Astrocyte (in vitro differentiated cells and primary cell): ENCODE results near the gene RALA. TPM values are rescaled to one million over a fixed set of nuclear protein-coding genes. Genes with fewer than 3 reads are reported as not detected.

Experiments
- DNase-seq: peaks from one replicate; pipeline ENCODE4 v3.0.0-alpha.2; 2010; ENCODE audit warnings: low read depth
- FAIRE-seq: peaks from 2 replicates; lab custom pipeline; 2011; peaks lifted over from hg19 to GRCh38; lab: Jason Lieb, UNC
- H2AFZ ChIP-seq: 2 replicates; pipeline ENCODE4 v1.6.0; 2012; ENCODE audit warnings: low read depth, low read length, inconsistent platforms
- H3K27ac ChIP-seq: 2 replicates; pipeline ENCODE4 v1.5.1; 2011; ENCODE audit warnings: low read depth, low read length, inconsistent platforms
- H3K27me3 ChIP-seq: 2 replicates; pipeline ENCODE4 v1.6.0; 2011; ENCODE audit warnings: low read length, inconsistent platforms; ENCODE audit not compliant: insufficient read depth
- H3K36me3 ChIP-seq: 2 replicates; pipeline ENCODE4 v1.5.1; 2011; ENCODE audit warnings: low read length, inconsistent platforms; ENCODE audit not compliant: insufficient read depth
- H3K4me1 ChIP-seq: 2 replicates; pipeline ENCODE4 v1.5.1; 2011; ENCODE audit warnings: low read length, inconsistent platforms; ENCODE audit not compliant: insufficient read depth
- H3K4me2 ChIP-seq: 2 replicates; pipeline ENCODE4 v1.6.0; 2012; ENCODE audit warnings: low read length, inconsistent platforms
- H3K4me3 ChIP-seq: 2 replicates; pipeline ENCODE4 v1.5.1; 2011; ENCODE audit warnings: low read depth, mild to moderate bottlenecking, low read length, inconsistent platforms; ENCODE audit not compliant: insufficient read depth
- H3K79me2 ChIP-seq: 2 replicates; pipeline ENCODE4 v1.6.0; 2012; ENCODE audit warnings: mild to moderate bottlenecking, low read length, inconsistent platforms; ENCODE audit not compliant: insufficient read depth
- H3K9ac ChIP-seq: 2 replicates; pipeline ENCODE4 v1.6.0; 2012; ENCODE audit warnings: mild to moderate bottlenecking, low read length, inconsistent platforms
- H3K9me3 ChIP-seq: 2 replicates; pipeline ENCODE4 v1.5.1; 2012; ENCODE audit warnings: low read depth, mild to moderate bottlenecking, low read length, inconsistent platforms; ENCODE audit not compliant: insufficient read depth
- H4K20me1 ChIP-seq: 2 replicates; pipeline ENCODE4 v1.6.0; 2012; ENCODE audit warnings: low read length, inconsistent platforms; ENCODE audit not compliant: insufficient read depth
- H3K27ac Mint-ChIP-seq: one replicate; pipeline ENCODE4 v1.8.0; 2021; ENCODE audit warnings: mild to moderate bottlenecking, mixed read lengths; ENCODE audit not compliant: unreplicated experiment
- H3K27me3 Mint-ChIP-seq: one replicate; pipeline ENCODE4 v1.8.0; 2021; ENCODE audit warnings: low read depth, mixed read lengths; ENCODE audit not compliant: unreplicated experiment
- H3K36me3 Mint-ChIP-seq: one replicate; pipeline ENCODE4 v1.8.0; 2021; ENCODE audit warnings: low read depth, mixed read lengths; ENCODE audit not compliant: unreplicated experiment
- H3K4me1 Mint-ChIP-seq: one replicate; pipeline ENCODE4 v1.8.0; 2021; ENCODE audit warnings: low read depth, mixed read lengths; ENCODE audit not compliant: unreplicated experiment
- H3K4me3 Mint-ChIP-seq: one replicate; pipeline ENCODE4 v1.8.0; 2021; ENCODE audit warnings: mild to moderate bottlenecking, moderate library complexity, mixed read lengths; ENCODE audit not compliant: unreplicated experiment
- H3K9me3 Mint-ChIP-seq: one replicate; pipeline ENCODE4 v1.8.0; 2021; ENCODE audit warnings: mild to moderate bottlenecking, mixed read lengths; ENCODE audit not compliant: unreplicated experiment
- EZH2 ChIP-seq: IDR thresholded peaks from 2 replicates; pipeline ENCODE4 v1.6.1; 2012; ENCODE audit warnings: mild to moderate bottlenecking, low read length, inconsistent platforms; ENCODE audit not compliant: insufficient read depth
- total RNA-seq: library from RNA; stranded (reverse); gene quantifications from 2 replicates; pipeline ENCODE4 v1.2.1, GENCODE V29; 2021
- TF ChIP-seq, protein P1 (sequence below): IDR thresholded peaks from 2 replicates; pipeline ENCODE4 v1.5.1; 2011; ENCODE audit warnings: low read depth, mild to moderate bottlenecking, inconsistent platforms, low read length, moderate library complexity; ENCODE audit not compliant: insufficient read depth

Gene RALA
- total RNA-seq, 1 donor from 2014 or later: 70.2 TPM

GRCh38 chr7:39608278-39608677, 15.1 kb upstream of the RALA start:
- Histone ChIP-seq H3K9ac (no peak overlapping the region), H3K27ac (peak overlapping the region; percentile 96), H2AFZ (no peak overlapping the region), H3K27me3 (no peaks in the 10 kb centered on the region), H3K36me3 (no peaks in the 10 kb centered on the region), H3K4me3 (no peak overlapping the region), H4K20me1 (no peaks in the 10 kb centered on the region), H3K4me1 (peaks cover 17% of the 10 kb centered on the region), H3K79me2 (no peaks in the 10 kb centered on the region), H3K4me2 (no peak overlapping the region), H3K9me3 (no peaks in the 10 kb centered on the region)
- DNase-seq: no peak
- H3K4me1 Mint-ChIP-seq: peaks cover 19% of the 10 kb centered on the region
- peaks cover 3% of the 10 kb centered on the region for H3K36me3 Mint-ChIP-seq
- H3K9me3 Mint-ChIP-seq: peaks cover 4% of the 10 kb centered on the region
- no peak for TF ChIP-seq EZH2
- TF ChIP-seq, protein P1, sequence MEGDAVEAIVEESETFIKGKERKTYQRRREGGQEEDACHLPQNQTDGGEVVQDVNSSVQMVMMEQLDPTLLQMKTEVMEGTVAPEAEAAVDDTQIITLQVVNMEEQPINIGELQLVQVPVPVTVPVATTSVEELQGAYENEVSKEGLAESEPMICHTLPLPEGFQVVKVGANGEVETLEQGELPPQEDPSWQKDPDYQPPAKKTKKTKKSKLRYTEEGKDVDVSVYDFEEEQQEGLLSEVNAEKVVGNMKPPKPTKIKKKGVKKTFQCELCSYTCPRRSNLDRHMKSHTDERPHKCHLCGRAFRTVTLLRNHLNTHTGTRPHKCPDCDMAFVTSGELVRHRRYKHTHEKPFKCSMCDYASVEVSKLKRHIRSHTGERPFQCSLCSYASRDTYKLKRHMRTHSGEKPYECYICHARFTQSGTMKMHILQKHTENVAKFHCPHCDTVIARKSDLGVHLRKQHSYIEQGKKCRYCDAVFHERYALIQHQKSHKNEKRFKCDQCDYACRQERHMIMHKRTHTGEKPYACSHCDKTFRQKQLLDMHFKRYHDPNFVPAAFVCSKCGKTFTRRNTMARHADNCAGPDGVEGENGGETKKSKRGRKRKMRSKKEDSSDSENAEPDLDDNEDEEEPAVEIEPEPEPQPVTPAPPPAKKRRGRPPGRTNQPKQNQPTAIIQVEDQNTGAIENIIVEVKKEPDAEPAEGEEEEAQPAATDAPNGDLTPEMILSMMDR: no peak
- H3K27ac Mint-ChIP-seq: peak overlapping the region; percentile 16
- H3K4me3 Mint-ChIP-seq: no peak overlapping the region
- H3K27me3 Mint-ChIP-seq: peaks cover 5% of the 10 kb centered on the region
- no peak for FAIRE-seq

GRCh38 chr7:39609113-39609934, 14.0 kb upstream of the RALA start:
- peaks cover 17% of the 10 kb centered on the region for H3K4me1 ChIP-seq
- TF ChIP-seq, protein P1: no peak
- no peaks in the 10 kb centered on the region for H4K20me1 ChIP-seq
- H3K4me1 Mint-ChIP-seq: peaks cover 22% of the 10 kb centered on the region
- H3K4me2 ChIP-seq: peak overlapping the region; percentile 83
- H3K9ac ChIP-seq: peak overlapping the region; percentile 84
- no peaks in the 10 kb centered on the region for H3K36me3 ChIP-seq
- H3K36me3 Mint-ChIP-seq: peaks cover 3% of the 10 kb centered on the region
- H3K4me3 ChIP-seq: peak overlapping the region; percentile 45
- peak overlapping the region; percentile 51 for H3K27ac Mint-ChIP-seq
- H3K9me3 ChIP-seq: no peaks in the 10 kb centered on the region
- peak overlapping the region; percentile 75 for H2AFZ ChIP-seq
- H3K27ac ChIP-seq: peak overlapping the region; percentile 96
- no peaks in the 10 kb centered on the region for H3K79me2 ChIP-seq
- H3K9me3 Mint-ChIP-seq: peaks cover 4% of the 10 kb centered on the region
- no peaks in the 10 kb centered on the region for H3K27me3 ChIP-seq
- DNase-seq (peak; percentile 74), FAIRE-seq (peak; percentile 63)
- H3K27me3 Mint-ChIP-seq: peaks cover 5% of the 10 kb centered on the region
- H3K4me3 Mint-ChIP-seq: peak overlapping the region; percentile 41

GRCh38 chr7:39609935-39610263, 13.5 kb upstream of the RALA start:
- TF ChIP-seq EZH2: no peak
- TF ChIP-seq, protein P1: no peak
- FAIRE-seq (no peak), DNase-seq (no peak)
- peak overlapping the region; percentile 27 for H3K4me3 Mint-ChIP-seq
- Histone ChIP-seq H3K36me3 (no peaks in the 10 kb centered on the region), H3K4me3 (peak overlapping the region; percentile 45), H3K79me2 (no peaks in the 10 kb centered on the region), H2AFZ (peak overlapping the region; percentile 75), H4K20me1 (no peaks in the 10 kb centered on the region), H3K9ac (peak overlapping the region; percentile 84), H3K9me3 (no peaks in the 10 kb centered on the region), H3K4me2 (peak overlapping the region; percentile 83), H3K27ac (peak overlapping the region; percentile 96), H3K27me3 (no peaks in the 10 kb centered on the region), H3K4me1 (peaks cover 17% of the 10 kb centered on the region)
- peaks cover 3% of the 10 kb centered on the region for H3K36me3 Mint-ChIP-seq
- peaks cover 5% of the 10 kb centered on the region for H3K27me3 Mint-ChIP-seq
- H3K4me1 Mint-ChIP-seq: peaks cover 19% of the 10 kb centered on the region
- peaks cover 4% of the 10 kb centered on the region for H3K9me3 Mint-ChIP-seq
- peak overlapping the region; percentile 47 for H3K27ac Mint-ChIP-seq
